Hepatocyte (in vitro differentiated cells): Measurements from ENCODE around the gene EPS8L1. TPM values are rescaled to one million over a fixed set of nuclear protein-coding genes. Genes with fewer than 3 reads are reported as not detected.
"Not testable (repeated sequence)": the region's sequence is repeated elsewhere in the genome, so short reads cannot be mapped to it uniquely, and the experiment has no call there.

Experiments used
- DNase-seq: peaks from one replicate; pipeline ENCODE4 v3.0.0-alpha.2; 2016; ENCODE audit warnings: low spot score
- H2AFZ ChIP-seq: fragments of 200-600 bp; sonication (generic); 2 replicates; pipeline ENCODE4 v1.6.0; 2016; ENCODE audit warnings: antibody characterized with exemption, mild to moderate bottlenecking
- H3K27ac ChIP-seq: fragments of 200-600 bp; sonication (generic); 2 replicates; pipeline ENCODE4 v1.5.1; 2016; ENCODE audit warnings: mild to moderate bottlenecking
- H3K27me3 ChIP-seq: fragments of 200-600 bp; sonication (generic); 2 replicates; pipeline ENCODE4 v1.6.1; 2016
- H3K36me3 ChIP-seq: fragments of 200-600 bp; sonication (generic); replicated peaks from 2 replicates; pipeline ENCODE4 v1.5.1; 2016; ENCODE audit warnings: low read depth; ENCODE audit not compliant: insufficient read depth
- H3K4me1 ChIP-seq: fragments of 200-600 bp; sonication (generic); 2 replicates; pipeline ENCODE4 v1.5.1; 2016; ENCODE audit warnings: mild to moderate bottlenecking, moderate library complexity; ENCODE audit not compliant: insufficient read depth
- H3K4me2 ChIP-seq: fragments of 200-600 bp; sonication (generic); 2 replicates; pipeline ENCODE4 v1.6.0; 2016
- H3K4me3 ChIP-seq: fragments of 200-600 bp; sonication (generic); 2 replicates; pipeline ENCODE4 v1.5.1; 2016; ENCODE audit warnings: mild to moderate bottlenecking
- H3K79me2 ChIP-seq: fragments of 200-600 bp; sonication (generic); 2 replicates; pipeline ENCODE4 v1.6.0; 2017; ENCODE audit warnings: mild to moderate bottlenecking
- H3K9me2 ChIP-seq: fragments of 200-600 bp; sonication (generic); replicated peaks from 2 replicates; pipeline ENCODE4 v1.6.0; 2017; ENCODE audit warnings: mild to moderate bottlenecking; ENCODE audit not compliant: insufficient read depth
- H3K9me3 ChIP-seq: fragments of 200-600 bp; sonication (generic); 2 replicates; pipeline ENCODE4 v1.5.1; 2016; ENCODE audit warnings: low read depth, mild to moderate bottlenecking
- H4K20me1 ChIP-seq: fragments of 200-600 bp; sonication (generic); 2 replicates; pipeline ENCODE4 v1.6.0; 2016; ENCODE audit warnings: mild to moderate bottlenecking; ENCODE audit not compliant: insufficient read depth, poor library complexity, severe bottlenecking
- EZH2 ChIP-seq: fragments of 200-600 bp; sonication (generic); IDR thresholded peaks from 2 replicates; pipeline ENCODE4 v1.6.1; 2016; ENCODE audit warnings: antibody characterized with exemption, mild to moderate bottlenecking, borderline replicate concordance
- EZH2phosphoT487 ChIP-seq: fragments of 200-600 bp; sonication (generic); IDR thresholded peaks from one replicate; pipeline ENCODE4 v1.6.1; 2018; ENCODE audit warnings: antibody characterized with exemption, mild to moderate bottlenecking, low read depth, moderate library complexity; ENCODE audit not compliant: unreplicated experiment, severe bottlenecking
- WGBS: methylation state at CpG from one replicate; pipeline ENCODE4 v1.1.6; 2016; ENCODE audit warnings: low lambda C conversion rate; ENCODE audit errors: missing lambda C conversion rate; 5-methylcytosine and 5-hydroxymethylcytosine counted together
- polyA plus RNA-seq: library from polyadenylated mRNA; unstranded; fragments of >200 nt; fragmentation: Nextera tagmentation; extraction: Ambion mirVana; gene quantifications from 2 replicates; pipeline ENCODE4 v1.2.1, GENCODE V29; 2016
- total RNA-seq: library from RNA; depleted of rRNA; stranded (reverse); fragments of >200 nt; gene quantifications from 2 replicates; pipeline ENCODE4 v1.2.3, GENCODE V29; 2014
- TF ChIP-seq, protein P1 (sequence below): fragments of 200-600 bp; sonication (generic); IDR thresholded peaks from 2 replicates; pipeline ENCODE4 v1.5.1; 2016; ENCODE audit warnings: antibody characterized with exemption, mild to moderate bottlenecking; ENCODE audit not compliant: poor library complexity

The EPS8L1 gene
- total and polyA plus RNA-seq, 2 experiments from 2014 or later = 20.5 to 33.8 TPM

DNA sequence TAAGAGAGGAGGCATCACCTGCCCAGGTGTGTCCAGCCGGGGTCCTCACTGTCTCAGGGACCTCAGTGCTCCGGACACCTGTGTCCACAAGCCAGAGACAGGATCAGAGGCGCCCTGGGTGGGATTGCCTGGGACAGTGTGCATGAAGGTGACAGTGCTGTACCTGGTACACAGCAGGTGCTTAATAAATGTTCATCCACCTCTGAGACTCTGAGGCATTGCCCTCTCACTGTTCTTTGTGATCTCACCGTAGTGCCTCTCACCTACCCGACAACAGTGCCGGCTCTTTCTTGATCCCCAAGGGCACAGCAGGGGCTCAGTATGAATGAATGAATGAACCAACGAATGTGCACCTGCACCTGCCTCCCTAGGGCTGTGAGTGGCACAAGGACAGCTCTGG, 21.9 kb upstream of the EPS8L1 start:
- no peaks in the 10 kb centered on the region for H3K36me3 ChIP-seq

DNA sequence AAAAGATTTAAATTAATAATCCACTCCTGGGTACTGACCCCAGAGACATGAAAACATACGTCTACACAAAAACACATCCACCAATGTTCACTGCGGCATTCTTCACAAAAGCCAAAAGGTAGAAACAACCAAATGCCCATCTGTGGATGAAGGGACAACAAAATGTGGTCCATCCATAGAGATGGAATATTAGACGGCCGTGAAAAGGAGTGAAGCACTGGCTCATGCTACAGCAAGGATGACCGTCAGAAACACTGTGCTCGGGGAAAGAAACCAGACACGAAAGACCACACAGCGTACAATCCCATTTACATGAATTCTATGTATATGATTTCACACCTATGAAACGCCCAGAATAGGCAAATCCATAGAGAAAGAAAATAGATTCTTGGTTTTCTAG, 18.8 kb upstream of the EPS8L1 start:
- 98% methylated on average over 9 of the region's 9 CpGs for WGBS
- peaks cover 6% of the 10 kb centered on the region for H3K79me2 ChIP-seq
- no peaks in the 10 kb centered on the region for H4K20me1 ChIP-seq
- no peak for TF ChIP-seq EZH2phosphoT487
- TF ChIP-seq, protein P1, sequence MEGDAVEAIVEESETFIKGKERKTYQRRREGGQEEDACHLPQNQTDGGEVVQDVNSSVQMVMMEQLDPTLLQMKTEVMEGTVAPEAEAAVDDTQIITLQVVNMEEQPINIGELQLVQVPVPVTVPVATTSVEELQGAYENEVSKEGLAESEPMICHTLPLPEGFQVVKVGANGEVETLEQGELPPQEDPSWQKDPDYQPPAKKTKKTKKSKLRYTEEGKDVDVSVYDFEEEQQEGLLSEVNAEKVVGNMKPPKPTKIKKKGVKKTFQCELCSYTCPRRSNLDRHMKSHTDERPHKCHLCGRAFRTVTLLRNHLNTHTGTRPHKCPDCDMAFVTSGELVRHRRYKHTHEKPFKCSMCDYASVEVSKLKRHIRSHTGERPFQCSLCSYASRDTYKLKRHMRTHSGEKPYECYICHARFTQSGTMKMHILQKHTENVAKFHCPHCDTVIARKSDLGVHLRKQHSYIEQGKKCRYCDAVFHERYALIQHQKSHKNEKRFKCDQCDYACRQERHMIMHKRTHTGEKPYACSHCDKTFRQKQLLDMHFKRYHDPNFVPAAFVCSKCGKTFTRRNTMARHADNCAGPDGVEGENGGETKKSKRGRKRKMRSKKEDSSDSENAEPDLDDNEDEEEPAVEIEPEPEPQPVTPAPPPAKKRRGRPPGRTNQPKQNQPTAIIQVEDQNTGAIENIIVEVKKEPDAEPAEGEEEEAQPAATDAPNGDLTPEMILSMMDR = no peak
- no peak for TF ChIP-seq EZH2
- no peak overlapping the region for H2AFZ ChIP-seq
- no peaks in the 10 kb centered on the region for H3K36me3 ChIP-seq
- DNase-seq = no peak
- H3K9me2 ChIP-seq = no peaks in the 10 kb centered on the region
- H3K4me3 ChIP-seq = no peak overlapping the region
- H3K4me2 ChIP-seq = no peak overlapping the region
- H3K4me1 ChIP-seq = no peaks in the 10 kb centered on the region
- H3K27me3 ChIP-seq = no peaks in the 10 kb centered on the region
- H3K9me3 ChIP-seq = no peaks in the 10 kb centered on the region
- no peak overlapping the region for H3K27ac ChIP-seq

More for the DNA sequence above, 21.9 kb upstream of the EPS8L1 start:
- no peaks in the 10 kb centered on the region for H4K20me1 ChIP-seq
- no peak overlapping the region for H3K4me3 ChIP-seq
- no peaks in the 10 kb centered on the region for H3K27me3 ChIP-seq
- no peak overlapping the region for H3K27ac ChIP-seq
- H3K79me2 ChIP-seq = no peaks in the 10 kb centered on the region
- no peaks in the 10 kb centered on the region for H3K9me2 ChIP-seq
- no peak for TF ChIP-seq EZH2phosphoT487
- TF ChIP-seq, protein P1 = no peak
- no peak for TF ChIP-seq EZH2
- no peak overlapping the region for H2AFZ ChIP-seq
- no peak for DNase-seq
- no peaks in the 10 kb centered on the region for H3K9me3 ChIP-seq
- no peaks in the 10 kb centered on the region for H3K4me1 ChIP-seq
- WGBS = 89% methylated on average over 7 of the region's 7 CpGs
- H3K4me2 ChIP-seq = no peak overlapping the region

DNA sequence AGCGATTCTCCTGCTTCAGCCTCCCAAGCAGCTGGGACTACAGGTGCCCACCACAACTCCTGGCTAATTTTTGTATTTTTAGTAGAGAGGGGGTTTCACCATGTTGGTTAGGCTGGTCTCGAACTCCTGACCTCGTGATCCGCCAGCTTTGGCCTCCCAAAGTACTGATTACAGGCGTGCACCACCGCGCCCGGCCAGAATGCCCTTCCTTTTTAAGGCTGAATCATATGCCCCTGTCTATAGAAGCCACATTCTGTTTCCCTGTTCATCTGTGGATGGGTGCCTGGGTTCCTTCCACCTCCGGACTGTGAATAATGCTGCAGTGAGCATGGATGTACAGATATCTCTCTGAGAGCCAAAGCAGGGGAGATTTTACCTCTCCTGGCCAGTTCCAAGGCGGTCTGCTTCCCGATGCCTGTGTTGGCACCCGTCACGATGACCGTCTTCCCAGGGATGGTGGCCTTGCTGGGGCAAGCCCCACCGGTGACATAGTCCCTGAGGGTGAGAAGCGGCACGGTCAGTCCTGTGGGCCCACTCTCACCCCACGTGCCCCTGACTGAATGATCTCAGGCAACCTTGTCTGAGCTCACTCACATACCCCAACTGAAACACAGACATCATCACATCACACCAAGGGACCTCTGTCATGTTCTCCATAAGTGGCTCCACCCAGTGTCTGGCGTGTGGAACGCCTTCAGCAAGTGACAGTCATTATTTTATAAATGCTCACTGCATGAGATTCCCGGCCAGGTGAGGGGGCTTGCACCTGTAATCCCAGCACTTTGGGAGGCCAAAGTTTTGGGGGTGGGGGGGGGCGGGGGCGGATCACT, 16.7 kb upstream of the EPS8L1 start:
- Histone ChIP-seq H3K4me3 (no peak overlapping the region), H3K79me2 (peaks cover 14% of the 10 kb centered on the region), H3K4me1 (no peaks in the 10 kb centered on the region), H4K20me1 (no peaks in the 10 kb centered on the region), H3K9me2 (no peaks in the 10 kb centered on the region), H3K27me3 (no peaks in the 10 kb centered on the region), H2AFZ (no peak overlapping the region), H3K27ac (no peak overlapping the region), H3K4me2 (no peak overlapping the region), H3K9me3 (no peaks in the 10 kb centered on the region), H3K36me3 (no peaks in the 10 kb centered on the region)
- no peak for DNase-seq
- no peak for TF ChIP-seq EZH2
- TF ChIP-seq, protein P1 = no peak
- no peak for TF ChIP-seq EZH2phosphoT487
- WGBS = 94% methylated on average over 23 of the region's 23 CpGs

DNA sequence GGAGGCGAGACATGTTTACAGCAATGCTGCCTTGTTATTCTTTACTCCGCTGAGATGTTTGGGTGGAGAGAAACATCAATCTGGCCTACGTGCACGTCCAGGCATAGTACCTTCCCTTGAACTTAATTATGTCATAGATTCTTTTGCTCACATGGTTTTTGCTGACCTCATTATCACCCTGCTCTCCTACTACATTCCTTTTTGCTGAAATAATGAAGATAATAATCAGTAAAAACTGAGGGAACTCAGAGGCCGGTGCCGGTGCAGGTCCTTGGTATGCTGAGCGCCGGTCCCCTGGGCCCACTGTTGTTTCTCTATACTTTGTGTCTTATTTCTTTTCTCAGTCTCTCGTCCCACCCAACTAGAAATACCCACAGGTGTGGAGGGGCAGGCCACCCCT, 15.4 kb upstream of the EPS8L1 start:
- H3K9me3 ChIP-seq, H3K4me2 ChIP-seq, H3K4me3 ChIP-seq, DNase-seq, H3K27me3 ChIP-seq, H2AFZ ChIP-seq, H3K4me1 ChIP-seq, H4K20me1 ChIP-seq, H3K9me2 ChIP-seq, H3K36me3 ChIP-seq: not testable (repeated sequence)
- 72% methylated on average over 9 of the region's 9 CpGs for WGBS
- Histone ChIP-seq H3K79me2 (peaks cover 14% of the 10 kb centered on the region), H3K27ac (peak overlapping the region; percentile 73)
